HG02970 (cell line): ENCODE data around the gene PLCB1.
A peak's percentile ranks its signal among the peaks of the same experiment; 100 is the strongest.

ENCODE experiments used
- ATAC-seq: cut with Tn5 transposase; IDR thresholded peaks from one replicate; pipeline ENCODE4 v1.9.1; 2021; ENCODE audit warnings: mild to moderate bottlenecking, moderate library complexity, moderate number of reproducible peaks; ENCODE audit not compliant: unreplicated experiment, low FRiP score

Gene PLCB1

DNA sequence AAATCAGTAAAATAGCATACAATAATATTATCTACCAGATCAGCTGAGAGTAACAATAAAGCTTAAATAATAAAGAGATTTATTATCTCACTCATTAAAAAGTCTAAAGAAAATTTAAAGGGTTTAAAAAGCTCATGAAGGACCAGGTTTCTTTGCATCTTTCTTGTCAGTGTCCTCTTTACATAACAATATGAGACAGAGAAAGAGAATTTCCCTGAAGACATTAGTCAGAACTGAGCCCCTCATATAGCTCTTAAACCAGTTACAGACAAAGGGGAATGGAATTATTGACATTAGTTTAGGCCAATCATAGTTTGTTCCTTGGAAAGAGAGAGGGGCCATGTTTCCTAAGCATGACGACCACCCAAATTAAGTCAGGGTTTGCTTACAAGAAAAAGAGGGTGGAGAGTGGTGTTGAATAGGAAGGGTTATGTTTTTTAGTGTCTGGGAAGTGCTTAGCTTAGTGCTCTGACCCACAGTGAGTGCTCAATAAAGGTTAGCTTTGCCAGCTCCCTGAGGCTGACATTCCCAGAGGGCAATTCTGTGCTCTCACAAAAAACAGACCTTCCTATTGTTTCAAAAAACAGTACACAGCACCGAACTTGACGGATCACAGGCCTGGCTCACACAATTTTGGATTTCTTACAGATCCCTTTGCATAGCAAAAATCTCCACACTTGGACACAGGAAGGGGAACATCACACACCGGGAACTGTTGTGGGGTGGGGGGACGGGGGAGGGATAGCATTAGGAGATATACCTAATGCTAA, 3.6 kb upstream of the PLCB1 start:
- ATAC-seq, result no peak

- no peak for ATAC-seq
These were observed 2.7 kb upstream of the PLCB1 start for GRCh38 chr20:8129211-8129976.

- ATAC-seq, result no peak
These were observed 1.1 kb upstream of the PLCB1 start for GRCh38 chr20:8130840-8131526.

- peak; percentile 12 for ATAC-seq
These were observed 631 bp downstream of the PLCB1 start for GRCh38 chr20:8132484-8133309.

GRCh38 chr20:8133310-8133768, 1.3 kb downstream of the PLCB1 start:
- ATAC-seq, result no peak

- no peak for ATAC-seq
These were observed 1.9 kb downstream of the PLCB1 start for GRCh38 chr20:8133851-8134451.

DNA sequence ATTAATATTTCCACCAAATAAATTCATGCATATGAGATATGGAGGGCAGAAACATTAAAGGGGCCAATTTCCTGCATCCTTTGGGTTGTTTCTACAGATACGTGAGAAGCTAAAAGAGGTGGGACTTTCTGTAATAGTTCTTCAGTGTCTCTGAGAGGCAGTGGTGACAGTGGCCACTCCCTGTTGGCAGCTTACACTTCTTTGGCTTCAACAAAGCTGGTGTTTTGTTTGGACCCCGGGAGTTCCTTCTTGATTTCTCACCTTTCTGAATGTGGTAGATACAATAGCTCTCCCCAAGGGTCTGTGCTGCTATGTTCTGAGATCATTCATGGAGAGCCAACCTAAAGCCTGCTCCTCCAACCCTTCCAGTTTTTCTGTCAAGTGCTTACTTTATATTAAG, 7.8 kb downstream of the PLCB1 start:
- no peak for ATAC-seq

DNA sequence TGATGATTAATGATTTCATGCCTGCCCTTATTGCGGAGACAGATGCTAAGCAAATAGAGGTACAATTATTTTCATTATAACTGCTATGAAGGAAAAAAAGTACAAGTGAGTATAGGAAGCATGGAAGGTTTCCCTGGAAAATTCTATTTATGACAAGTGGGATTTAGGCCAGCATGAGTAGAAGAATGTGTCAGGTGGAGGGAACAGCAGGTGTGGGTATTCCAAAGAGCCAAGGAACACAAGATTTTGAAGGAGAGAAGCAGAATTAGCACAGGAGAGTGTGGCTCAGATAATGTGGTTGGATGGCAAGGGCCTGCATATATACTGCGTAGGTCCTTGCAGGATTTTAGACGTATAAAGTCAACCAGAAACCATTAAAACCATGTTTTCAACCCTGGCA, 11.4 kb downstream of the PLCB1 start:
- no peak for ATAC-seq

GRCh38 chr20:8144282-8145245, 12.5 kb downstream of the PLCB1 start:
- ATAC-seq, result no peak

DNA sequence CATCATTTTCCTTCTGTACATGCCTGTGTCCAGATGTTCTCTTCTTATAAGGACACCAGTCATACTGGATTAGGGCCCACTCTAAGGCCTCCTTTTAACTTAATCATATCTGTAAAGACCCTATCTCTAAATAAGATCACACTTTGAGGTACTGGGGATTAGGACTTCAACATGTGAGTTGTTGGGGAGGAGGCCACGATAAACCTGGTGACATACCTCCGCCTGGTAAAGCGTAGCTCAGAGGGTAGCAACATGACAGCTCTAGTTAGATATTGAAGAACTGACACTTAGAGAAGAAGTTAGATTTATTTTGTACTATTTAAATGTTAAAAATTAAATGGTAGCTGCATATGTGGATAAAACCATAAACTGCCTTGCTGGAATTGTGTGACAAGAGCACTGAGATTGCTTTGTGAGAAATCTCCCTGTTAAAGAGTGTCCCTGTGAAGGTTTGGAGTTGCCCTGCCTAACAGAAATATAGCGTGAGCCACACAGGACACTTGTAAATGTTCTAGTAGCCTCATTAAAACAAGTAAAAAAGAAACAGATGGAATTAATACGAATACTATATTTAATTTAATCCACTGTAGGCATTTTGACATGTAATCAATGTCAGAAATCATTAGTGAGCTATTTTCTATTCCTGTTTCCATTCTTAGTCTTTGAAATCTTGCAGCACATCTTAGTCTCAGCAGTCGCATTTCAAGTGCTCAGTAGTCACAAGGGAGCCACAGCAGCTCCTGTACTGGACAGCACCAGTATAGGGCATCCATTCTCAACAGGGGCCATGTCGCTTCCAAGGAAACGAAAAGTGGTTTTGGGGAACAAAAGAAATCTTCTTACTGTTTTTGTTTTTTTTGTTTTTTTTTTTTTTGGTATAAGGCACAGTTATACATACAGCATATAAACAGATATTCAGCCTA, 13.4 kb downstream of the PLCB1 start:
- ATAC-seq, result no peak

DNA sequence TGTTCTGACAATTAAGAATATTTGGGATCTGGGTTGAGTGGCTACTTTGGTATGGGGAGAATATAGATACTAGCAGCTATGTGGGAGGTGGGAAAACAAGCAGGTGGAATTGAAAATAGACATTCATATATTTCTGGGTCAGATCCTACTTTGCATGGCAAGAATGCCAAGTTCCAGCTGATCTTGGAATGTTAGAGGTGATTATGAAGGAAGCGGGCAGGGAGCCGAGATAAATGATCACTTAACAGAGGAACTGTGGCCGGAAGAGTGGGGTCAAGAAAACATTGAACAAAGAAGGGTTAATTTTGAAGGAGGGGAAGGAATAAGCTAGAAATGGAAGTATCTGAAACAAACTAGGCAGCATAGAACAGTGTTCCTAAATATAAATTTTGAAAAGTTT, 15.4 kb downstream of the PLCB1 start:
- no peak for ATAC-seq

GRCh38 chr20:8148501-8148900, 16.4 kb downstream of the PLCB1 start:
- ATAC-seq, result no peak

GRCh38 chr20:8150591-8150990, 18.5 kb downstream of the PLCB1 start:
- no peak for ATAC-seq

DNA sequence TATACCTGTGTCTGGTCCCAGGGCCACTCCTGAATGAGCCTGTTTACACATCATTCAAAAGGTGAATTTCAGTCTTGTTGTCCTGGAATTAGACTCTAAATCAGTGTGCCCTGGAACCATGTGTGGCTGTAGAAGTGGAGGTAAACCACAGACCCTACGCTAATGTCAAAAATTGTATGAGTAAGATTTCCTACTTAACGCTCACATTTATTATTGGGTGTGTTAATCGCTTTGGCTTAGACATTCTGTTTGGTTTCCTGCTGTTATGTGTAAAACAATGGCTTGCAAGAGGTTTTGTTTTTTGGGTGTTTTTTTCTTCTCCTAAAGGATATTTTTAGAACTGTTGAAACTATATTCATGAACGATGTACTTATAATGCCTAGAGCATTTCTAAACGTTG, 19.3 kb downstream of the PLCB1 start:
- ATAC-seq, result no peak

GRCh38 chr20:8152183-8152582, 20.1 kb downstream of the PLCB1 start:
- ATAC-seq, result no peak

DNA sequence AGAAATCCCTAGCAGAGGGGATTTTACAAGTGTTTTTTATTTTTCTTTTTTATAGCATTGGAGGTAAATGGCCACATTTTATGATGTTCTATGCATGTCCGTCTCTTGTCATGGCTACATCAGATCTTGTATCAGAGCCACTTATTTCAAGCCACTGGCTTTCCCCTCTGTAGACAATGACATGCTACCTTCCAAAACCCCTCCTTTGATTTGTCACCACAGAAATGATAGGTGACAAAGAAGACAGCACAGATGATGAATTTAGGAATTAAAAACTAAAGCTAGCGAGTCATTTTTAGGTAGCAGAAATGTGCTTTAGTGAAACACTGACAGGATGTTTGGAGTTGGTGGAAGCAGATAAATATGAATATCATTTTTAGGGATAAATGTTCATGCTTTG, 20.8 kb downstream of the PLCB1 start:
- no peak for ATAC-seq

GRCh38 chr20:8153281-8153908, 21.3 kb downstream of the PLCB1 start:
- ATAC-seq, result no peak
